Bronchial epithelial cell (primary cell): ENCODE data around the gene GABRP. TPM values are rescaled to one million over a fixed set of nuclear protein-coding genes. Genes with fewer than 3 reads are reported as not detected.

ENCODE experiments used
- DNase-seq: peaks from one replicate; pipeline ENCODE4 v3.0.0-alpha.2; 2010; ENCODE audit warnings: low read depth
- FAIRE-seq: peaks from 2 replicates; lab custom pipeline; 2011; peaks lifted over from hg19 to GRCh38; lab: Jason Lieb, UNC
- H3K27me3 ChIP-seq: 2 replicates; pipeline ENCODE4 v1.5.1; 2011; ENCODE audit warnings: low read length; ENCODE audit not compliant: control insufficient read depth, insufficient read depth
- H3K36me3 ChIP-seq: 2 replicates; pipeline ENCODE4 v1.5.1; 2011; ENCODE audit warnings: low read length; ENCODE audit not compliant: control insufficient read depth, insufficient read depth
- H3K4me3 ChIP-seq: 2 replicates; pipeline ENCODE4 v1.5.1; 2011; ENCODE audit warnings: mild to moderate bottlenecking, low read depth, low read length, control low read depth
- CTCF ChIP-seq: IDR thresholded peaks from 2 replicates; pipeline ENCODE4 v1.5.1; 2011; ENCODE audit warnings: mild to moderate bottlenecking, moderate library complexity, low read length, control low read depth, inconsistent platforms; ENCODE audit not compliant: insufficient read depth, severe bottlenecking
- total RNA-seq: library from RNA; depleted of rRNA; stranded (reverse); fragments of >200 nt; gene quantifications from 2 replicates; pipeline ENCODE4 v1.2.1, GENCODE V29; 2014

The GABRP gene
- total RNA-seq, 1 donor from 2014 or later, result not detected

GRCh38 chr5:170791325-170791954, 7.9 kb downstream of the GABRP start:
- no peaks in the 10 kb centered on the region for H3K36me3 ChIP-seq
- DNase-seq (peak; percentile 62), FAIRE-seq (peak; percentile 93)
- H3K27me3 ChIP-seq, result no peaks in the 10 kb centered on the region
- TF ChIP-seq CTCF, result peak; percentile 81
- no peak overlapping the region for H3K4me3 ChIP-seq

- FAIRE-seq, result no peak
- no peaks in the 10 kb centered on the region for H3K36me3 ChIP-seq
Measured at GRCh38 chr5:170792878-170793277, 9.4 kb downstream of the GABRP start.

GRCh38 chr5:170795154-170795553, 11.6 kb downstream of the GABRP start:
- Histone ChIP-seq H3K4me3 (no peak overlapping the region), H3K27me3 (no peaks in the 10 kb centered on the region), H3K36me3 (no peaks in the 10 kb centered on the region)
- no peak for TF ChIP-seq CTCF
- FAIRE-seq, result no peak
- DNase-seq, result no peak

More at GRCh38 chr5:170792878-170793277, 9.4 kb downstream of the GABRP start:
- TF ChIP-seq CTCF, result no peak
- no peak overlapping the region for H3K4me3 ChIP-seq
- DNase-seq, result no peak
- H3K27me3 ChIP-seq, result no peaks in the 10 kb centered on the region

GRCh38 chr5:170805666-170806065, 22.1 kb downstream of the GABRP start:
- Histone ChIP-seq H3K36me3 (no peaks in the 10 kb centered on the region), H3K27me3 (no peaks in the 10 kb centered on the region), H3K4me3 (no peak overlapping the region)
- no peak for DNase-seq
- no peak for FAIRE-seq
- no peak for TF ChIP-seq CTCF

GRCh38 chr5:170809551-170809950, 26.0 kb downstream of the GABRP start:
- DNase-seq (peak; percentile 61), FAIRE-seq (no peak)
- Histone ChIP-seq H3K36me3 (no peaks in the 10 kb centered on the region), H3K4me3 (no peak overlapping the region), H3K27me3 (no peaks in the 10 kb centered on the region)
- peak; percentile 77 for TF ChIP-seq CTCF

GRCh38 chr5:170811719-170812118, 28.2 kb downstream of the GABRP start:
- Histone ChIP-seq H3K36me3 (no peaks in the 10 kb centered on the region), H3K27me3 (no peaks in the 10 kb centered on the region), H3K4me3 (no peak overlapping the region)
- TF ChIP-seq CTCF, result no peak
- no peak for DNase-seq
- no peak for FAIRE-seq
